GM12878 (cell line): ENCODE measurements around the gene SERPINA6. TPM values are rescaled to one million over a fixed set of nuclear protein-coding genes. Genes with fewer than 3 reads are reported as not detected.

Experiments used
- ATAC-seq: fragments of 200-7000 bp; cut with Tn5 transposase; 3 replicates; pipeline ENCODE4 v1.9.1; 2020; ENCODE audit warnings: mild to moderate bottlenecking, moderate library complexity
- BruUV-seq: library from RNA; stranded (reverse); fragments of 400-500 nt; replicated peaks from 2 replicates; lab custom pipeline; 2021; lab: Mats Ljungman, UMichigan
- CTCF ChIA-PET: fragments of 300-600 bp; sonication (Branson Sonifier 250); formaldehyde crosslinking; extraction: SDS; loops from one replicate; lab custom pipeline; 2021; ENCODE audit warnings: inconsistent platforms; lab: Yijun Ruan, JAX
- POLR2A ChIA-PET: fragments of 350-600 bp; formaldehyde crosslinking; extraction: SDS; loops from one replicate; lab custom pipeline; 2021; ENCODE audit warnings: inconsistent platforms; lab: Charles Lee
- RAD21 ChIA-PET: fragments of 300-600 bp; sonication (Branson Sonifier 250); formaldehyde crosslinking; loops from one replicate; lab custom pipeline; 2023; ENCODE audit warnings: antibody characterized with exemption; ENCODE audit not compliant: unreplicated experiment; lab: Charles Lee
- SMC1A ChIA-PET: fragments of 300-600 bp; sonication (Branson Sonifier 250); formaldehyde crosslinking; loops from one replicate; lab custom pipeline; 2023; ENCODE audit not compliant: unreplicated experiment, uncharacterized antibody; lab: Charles Lee
- DNase-seq: peaks from one replicate; pipeline ENCODE4 v3.0.0-alpha.2; 2011; ENCODE audit warnings: low read depth, low spot score
- FAIRE-seq: peaks from 3 replicates; lab custom pipeline; 2011; peaks lifted over from hg19 to GRCh38; lab: Jason Lieb, UNC
- H2AFZ ChIP-seq: 2 replicates; pipeline ENCODE4 v1.6.0; 2011; ENCODE audit warnings: low read depth, low read length, control low read depth; ENCODE audit not compliant: control insufficient read depth
- H3K27ac ChIP-seq: 2 replicates; pipeline ENCODE4 v1.5.1; 2011; ENCODE audit warnings: control low read depth; ENCODE audit not compliant: control insufficient read depth, insufficient read depth
- H3K27me3 ChIP-seq, 2 experiments: replicated peaks in 1 of 2; 2 replicates each; pipeline versions ENCODE4 v1.6.0 to v1.6.1; 2011; ENCODE audit warnings: low read length in 1 of 2; ENCODE audit not compliant: control insufficient read depth in 2 of 2, insufficient read depth in 2 of 2
- H3K36me3 ChIP-seq, 2 experiments: 2 replicates each; pipeline ENCODE4 v1.5.1; 2011; ENCODE audit warnings: low read length in 1 of 2; ENCODE audit not compliant: control insufficient read depth in 2 of 2, insufficient read depth in 2 of 2
- H3K4me1 ChIP-seq: 2 replicates; pipeline ENCODE4 v1.6.1; 2011; ENCODE audit warnings: mild to moderate bottlenecking, low read length, moderate library complexity, mixed read lengths; ENCODE audit not compliant: control insufficient read depth, insufficient read depth
- H3K4me2 ChIP-seq: 2 replicates; pipeline ENCODE4 v1.6.0; 2011; ENCODE audit warnings: control low read depth; ENCODE audit not compliant: control insufficient read depth, insufficient read depth
- H3K4me3 ChIP-seq: fragments of 200-600 bp; sonication (generic); 2 replicates; pipeline ENCODE4 v1.5.1; 2016
- H3K79me2 ChIP-seq: 2 replicates; pipeline ENCODE4 v1.6.0; 2011; ENCODE audit warnings: low read length; ENCODE audit not compliant: control insufficient read depth, insufficient read depth
- H3K9ac ChIP-seq: 2 replicates; pipeline ENCODE4 v1.8.0; 2011; ENCODE audit warnings: low read length, control low read depth, mixed read lengths; ENCODE audit not compliant: control insufficient read depth, insufficient read depth
- H3K9me3 ChIP-seq: replicated peaks from 3 replicates; pipeline ENCODE4 v1.5.1; 2011; ENCODE audit warnings: mild to moderate bottlenecking, low read length; ENCODE audit not compliant: control insufficient read depth, insufficient read depth
- H4K20me1 ChIP-seq: 2 replicates; pipeline ENCODE4 v1.6.0; 2011; ENCODE audit not compliant: control insufficient read depth, insufficient read depth
- ATF2 ChIP-seq: IDR thresholded peaks from 2 replicates; pipeline ENCODE4 v1.6.1; 2012; ENCODE audit warnings: low read length, inconsistent platforms
- BCL3 ChIP-seq: IDR thresholded peaks from 2 replicates; pipeline ENCODE4 v1.6.1; 2011; ENCODE audit warnings: borderline replicate concordance, low read depth, mild to moderate bottlenecking, moderate library complexity, low read length; ENCODE audit not compliant: insufficient read depth, poor library complexity, severe bottlenecking
- CHD1 ChIP-seq: IDR thresholded peaks from 2 replicates; pipeline ENCODE4 v1.6.1; 2012; ENCODE audit warnings: low read depth, low read length, improper control_type of control experiment
- E2F8 ChIP-seq: fragments of 450-650 bp; IDR thresholded peaks from 2 replicates; pipeline ENCODE4 v1.6.1; 2018; ENCODE audit warnings: mild to moderate bottlenecking, low read depth, moderate library complexity; ENCODE audit not compliant: partially characterized antibody
- ESRRA ChIP-seq: IDR thresholded peaks from 2 replicates; pipeline ENCODE4 v1.6.1; 2012; ENCODE audit warnings: mild to moderate bottlenecking, low read length, improper control_type of control experiment
- FOXM1 ChIP-seq: IDR thresholded peaks from 2 replicates; pipeline ENCODE4 v1.6.1; 2012; ENCODE audit warnings: low read depth, mild to moderate bottlenecking, inconsistent platforms, low read length, moderate library complexity
- GABPA ChIP-seq: IDR thresholded peaks from 2 replicates; pipeline ENCODE4 v1.6.1; 2014; ENCODE audit warnings: antibody characterized with exemption, low read depth, mild to moderate bottlenecking, inconsistent platforms
- LARP7 ChIP-seq: fragments of 450-650 bp; IDR thresholded peaks from 2 replicates; pipeline ENCODE4 v1.6.1; 2017; ENCODE audit warnings: mild to moderate bottlenecking
- POLR2AphosphoS2 ChIP-seq: IDR thresholded peaks from 2 replicates; pipeline ENCODE4 v1.6.1; 2011; ENCODE audit warnings: low read depth, mild to moderate bottlenecking, low read length, improper control_type of control experiment, moderate library complexity
- PRDM15 ChIP-seq: fragments of 450-650 bp; formaldehyde crosslinking; IDR thresholded peaks from 2 replicates; pipeline ENCODE4 v1.4.0; 2020; ENCODE audit warnings: mild to moderate bottlenecking, moderate library complexity
- ZSCAN29 ChIP-seq: fragments of 450-650 bp; IDR thresholded peaks from 2 replicates; pipeline ENCODE4 v1.6.1; 2017; ENCODE audit warnings: mild to moderate bottlenecking, moderate library complexity
- WGBS: methylation state at CpG from one replicate; pipeline ENCODE4 v1.1.6; 2016; ENCODE audit warnings: low lambda C conversion rate; ENCODE audit not compliant: insufficient replicate concordance, insufficient coverage; ENCODE audit errors: missing lambda C conversion rate; 5-methylcytosine and 5-hydroxymethylcytosine counted together
- in situ Hi-C: fragments of 300-500 bp; cut with MboI; formaldehyde crosslinking; loops from 9 replicates; pipeline ENCODE4 v1.14.3; 2018; ENCODE audit warnings: mixed read lengths
- intact Hi-C: fragments of 100-400 bp; cut with micrococcal nuclease; formaldehyde crosslinking; loops from one replicate; pipeline ENCODE4 v1.14.2; 2022; ENCODE audit not compliant: unreplicated experiment
- polyA plus RNA-seq, 11 experiments: library from polyadenylated mRNA; depleted of rRNA in 4 of 11; unstranded in 6 of 11; stranded (reverse) in 5 of 11; fragments of >200 nt; fragmentation: Nextera tagmentation in 4 of 11; fragmentation: Illumina TruSeq in 1 of 11; extraction: Ambion mirVana in 4 of 11; extraction: Trizol in 1 of 11; gene quantifications; 1 replicate in 1 of 11; 2 replicates in 10 of 11; pipeline versions ENCODE4 v1.2.1 to v1.2.3, GENCODE V29; 2011 to 2016; ENCODE audit warnings: inconsistent platforms in 2 of 11, missing spikeins in 2 of 11, low read depth in 1 of 11
- total RNA-seq, 4 experiments: library from RNA; depleted of rRNA in 3 of 4; stranded (reverse); fragments of >200 nt in 3 of 4; fragmentation: Illumina TruSeq in 1 of 4; extraction: Trizol in 1 of 4; gene quantifications; 2 replicates each; pipeline versions ENCODE4 v1.2.1 to v1.2.3, GENCODE V29; 2013 to 2021

The SERPINA6 gene
- total and polyA plus RNA-seq, 10 of the 15 experiments (the other 5 are each of a cell fraction or from before 2014, with no cell fraction given), result 0.11 to 0.27 (median 0.23) TPM; not detected in 7

GRCh38 chr14:94349276-94349675 is 26.1 kb upstream of the SERPINA6 start:
- no peak for DNase-seq
- ChIA-PET POLR2A (no interaction called here), SMC1A (no interaction called here), RAD21 (no interaction called here), CTCF (no interaction called here)
- no peak for ATAC-seq
- 67% methylated on average over 7 of the region's 7 CpGs for WGBS
- Histone ChIP-seq H3K27me3 (no peaks in the 10 kb centered on the region), H3K4me2 (no peak overlapping the region)
- BruUV-seq, result no TSS peak
- no peak for TF ChIP-seq E2F8
- TF ChIP-seq POLR2AphosphoS2, result no peak
- TF ChIP-seq ZSCAN29, result no peak
- TF ChIP-seq PRDM15 (CRISPR knock-in tag), result no peak
- TF ChIP-seq CHD1, result no peak
- TF ChIP-seq LARP7, result no peak
- TF ChIP-seq FOXM1, result no peak
- no peak for TF ChIP-seq ESRRA
- no peak for TF ChIP-seq BCL3
- TF ChIP-seq ATF2, result no peak
- TF ChIP-seq GABPA, result no peak
- TF ChIP-seq, all 136 proteins: peak for 0
- Histone ChIP-seq H3K9ac (no peak overlapping the region), H3K9me3 (peaks cover 11% of the 10 kb centered on the region), H3K4me3 (no peak overlapping the region), H3K36me3 (no peaks in the 10 kb centered on the region), H3K4me1 (peaks cover 19% of the 10 kb centered on the region), H3K79me2 (no peaks in the 10 kb centered on the region), H4K20me1 (no peaks in the 10 kb centered on the region), H2AFZ (no peak overlapping the region), H3K27ac (no peak overlapping the region)
- no peak for FAIRE-seq
- in situ Hi-C loops (no loop called here), intact Hi-C loops (no loop called here)
